HG03342 (cell line): ENCODE results near the gene SOX13.
"Not testable (repeated sequence)": the region's sequence is repeated elsewhere in the genome, so short reads cannot be mapped to it uniquely, and the experiment has no call there.

Source experiments
- ATAC-seq: cut with Tn5 transposase; IDR thresholded peaks from one replicate; pipeline ENCODE4 v1.9.1; 2021; ENCODE audit warnings: mild to moderate bottlenecking, moderate library complexity; ENCODE audit not compliant: unreplicated experiment

SOX13 gene

GRCh38 chr1:204085876-204086275, 13.0 kb downstream of the SOX13 start:
- ATAC-seq = no peak

GRCh38 chr1:204087181-204087892, 14.4 kb downstream of the SOX13 start:
- no peak for ATAC-seq

- ATAC-seq = no peak
These were observed 15.1 kb downstream of the SOX13 start for GRCh38 chr1:204087893-204088528.

- no peak for ATAC-seq
These were observed 15.7 kb downstream of the SOX13 start for GRCh38 chr1:204088596-204088995.

- no peak for ATAC-seq
These were observed 16.3 kb downstream of the SOX13 start for GRCh38 chr1:204089044-204089751.

GRCh38 chr1:204090132-204090531, 17.2 kb downstream of the SOX13 start:
- ATAC-seq = not testable (repeated sequence)

- ATAC-seq = no peak
These were observed 18.2 kb downstream of the SOX13 start for GRCh38 chr1:204091066-204091465.

- no peak for ATAC-seq
These were observed 18.9 kb downstream of the SOX13 start for GRCh38 chr1:204091787-204092312.

GRCh38 chr1:204092632-204093420, 19.9 kb downstream of the SOX13 start:
- ATAC-seq = no peak

GRCh38 chr1:204093421-204093717, 20.5 kb downstream of the SOX13 start:
- ATAC-seq = no peak

GRCh38 chr1:204093781-204094180, 20.9 kb downstream of the SOX13 start:
- ATAC-seq = no peak

GRCh38 chr1:204094313-204094729, 21.4 kb downstream of the SOX13 start:
- no peak for ATAC-seq

GRCh38 chr1:204094856-204095634, 22.1 kb downstream of the SOX13 start:
- ATAC-seq = no peak

- ATAC-seq = no peak
These were observed 24.0 kb downstream of the SOX13 start for GRCh38 chr1:204096931-204097330.

GRCh38 chr1:204098683-204099082, 25.8 kb downstream of the SOX13 start:
- no peak for ATAC-seq

GRCh38 chr1:204099754-204100153, 26.8 kb downstream of the SOX13 start:
- ATAC-seq = not testable (repeated sequence)

- ATAC-seq = no peak
These were observed 29.2 kb downstream of the SOX13 start for GRCh38 chr1:204102029-204102611.

GRCh38 chr1:204102739-204103430, 30.0 kb downstream of the SOX13 start:
- no peak for ATAC-seq

GRCh38 chr1:204103431-204103741, 30.5 kb downstream of the SOX13 start:
- ATAC-seq = no peak
